GM10266 (cell line): Measurements from ENCODE around the gene ATP13A2.

Source experiments
- DNase-seq: peaks from one replicate; pipeline ENCODE4 v3.0.0; 2012; ENCODE audit errors: extremely low spot score
- TF ChIP-seq, protein P1 (sequence below): IDR thresholded peaks from 2 replicates; pipeline ENCODE4 v1.5.1; 2012; ENCODE audit warnings: mild to moderate bottlenecking, low read depth; ENCODE audit not compliant: control insufficient read depth, insufficient read depth; ENCODE audit errors: missing control alignments

ATP13A2 gene

DNA sequence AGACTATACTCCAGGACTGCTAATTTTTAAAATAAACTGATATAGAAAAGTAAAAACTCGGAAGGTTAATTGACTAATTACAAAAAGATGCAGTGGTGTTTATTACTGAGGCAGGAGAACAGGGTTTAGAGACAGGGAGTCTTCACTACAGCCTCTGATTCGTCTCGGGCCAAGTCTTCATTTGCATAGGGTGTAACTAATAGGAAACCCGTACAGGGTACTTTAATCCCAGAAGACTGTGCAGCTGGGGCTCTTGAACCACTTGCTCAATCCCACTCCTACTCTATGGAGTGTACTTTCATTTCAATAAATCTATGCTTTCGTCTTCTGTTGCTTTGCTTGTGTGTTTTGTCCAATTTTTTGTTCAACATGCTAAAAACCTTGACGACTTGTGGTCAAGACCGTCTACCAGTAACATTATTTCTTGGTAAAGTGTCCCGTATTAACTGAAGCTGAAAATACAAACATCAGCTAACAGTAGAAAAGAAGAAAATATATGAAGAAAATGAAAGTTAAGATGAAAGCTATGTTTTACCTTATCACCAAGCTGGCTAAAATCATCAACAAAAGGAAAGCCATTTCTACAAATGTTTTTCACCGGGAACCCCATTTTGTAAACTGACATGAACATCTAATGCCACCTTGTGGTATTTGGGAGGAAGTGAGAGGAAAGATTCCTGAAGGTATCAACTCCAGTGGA lies 34.1 kb upstream of the ATP13A2 start:
- DNase-seq = peak; percentile 36
- TF ChIP-seq, protein P1, sequence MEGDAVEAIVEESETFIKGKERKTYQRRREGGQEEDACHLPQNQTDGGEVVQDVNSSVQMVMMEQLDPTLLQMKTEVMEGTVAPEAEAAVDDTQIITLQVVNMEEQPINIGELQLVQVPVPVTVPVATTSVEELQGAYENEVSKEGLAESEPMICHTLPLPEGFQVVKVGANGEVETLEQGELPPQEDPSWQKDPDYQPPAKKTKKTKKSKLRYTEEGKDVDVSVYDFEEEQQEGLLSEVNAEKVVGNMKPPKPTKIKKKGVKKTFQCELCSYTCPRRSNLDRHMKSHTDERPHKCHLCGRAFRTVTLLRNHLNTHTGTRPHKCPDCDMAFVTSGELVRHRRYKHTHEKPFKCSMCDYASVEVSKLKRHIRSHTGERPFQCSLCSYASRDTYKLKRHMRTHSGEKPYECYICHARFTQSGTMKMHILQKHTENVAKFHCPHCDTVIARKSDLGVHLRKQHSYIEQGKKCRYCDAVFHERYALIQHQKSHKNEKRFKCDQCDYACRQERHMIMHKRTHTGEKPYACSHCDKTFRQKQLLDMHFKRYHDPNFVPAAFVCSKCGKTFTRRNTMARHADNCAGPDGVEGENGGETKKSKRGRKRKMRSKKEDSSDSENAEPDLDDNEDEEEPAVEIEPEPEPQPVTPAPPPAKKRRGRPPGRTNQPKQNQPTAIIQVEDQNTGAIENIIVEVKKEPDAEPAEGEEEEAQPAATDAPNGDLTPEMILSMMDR = peak; percentile 62

DNA sequence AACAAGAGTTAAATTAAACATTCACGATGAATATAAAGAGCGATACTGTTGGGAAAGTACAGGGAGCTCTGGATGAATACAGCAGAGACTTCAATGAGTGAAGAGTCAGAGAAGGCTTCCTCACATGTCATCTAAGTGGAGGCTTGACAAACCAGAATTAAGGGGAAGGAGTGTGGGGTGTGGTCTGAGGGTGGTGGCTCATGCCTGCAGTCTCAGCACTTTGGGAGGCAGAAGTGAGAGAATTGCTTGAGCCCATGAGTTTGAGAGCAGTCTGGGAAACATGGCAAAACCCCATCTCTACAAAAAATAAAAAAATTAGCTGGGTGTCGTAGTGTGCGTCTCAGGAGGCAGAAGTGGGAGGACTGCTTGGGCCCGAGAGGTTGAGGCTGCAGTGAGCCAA lies 33.4 kb upstream of the ATP13A2 start:
- TF ChIP-seq, protein P1 = no peak
- DNase-seq = no peak

GRCh38 chr1:17043676-17044075 lies 31.9 kb upstream of the ATP13A2 start:
- no peak for DNase-seq
- TF ChIP-seq, protein P1 = no peak

- DNase-seq = no peak
- TF ChIP-seq, protein P1 = no peak
Observed at GRCh38 chr1:17040135-17040534, 28.4 kb upstream of the ATP13A2 start.

GRCh38 chr1:17039522-17039921 lies 27.8 kb upstream of the ATP13A2 start:
- no peak for DNase-seq
- TF ChIP-seq, protein P1 = no peak

DNA sequence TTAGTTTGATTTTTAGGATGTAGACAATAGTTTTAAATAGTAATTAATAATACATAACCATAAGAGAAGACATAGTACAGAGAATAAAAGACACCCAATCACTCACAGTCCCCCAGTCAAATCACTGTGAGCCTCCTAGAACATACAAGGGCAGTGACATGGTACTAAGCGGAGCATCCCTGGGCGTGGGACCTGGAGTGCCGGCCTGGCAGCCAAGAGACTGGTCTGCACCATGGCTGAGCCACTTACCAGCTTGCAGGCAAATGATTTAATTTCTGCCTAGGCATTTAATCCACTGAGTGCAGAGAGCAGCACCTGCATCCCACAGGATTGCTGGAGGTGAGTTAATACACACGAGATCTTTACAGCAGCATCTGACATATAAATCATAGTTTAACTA lies 21.8 kb upstream of the ATP13A2 start:
- DNase-seq = no peak
- TF ChIP-seq, protein P1 = no peak

DNA sequence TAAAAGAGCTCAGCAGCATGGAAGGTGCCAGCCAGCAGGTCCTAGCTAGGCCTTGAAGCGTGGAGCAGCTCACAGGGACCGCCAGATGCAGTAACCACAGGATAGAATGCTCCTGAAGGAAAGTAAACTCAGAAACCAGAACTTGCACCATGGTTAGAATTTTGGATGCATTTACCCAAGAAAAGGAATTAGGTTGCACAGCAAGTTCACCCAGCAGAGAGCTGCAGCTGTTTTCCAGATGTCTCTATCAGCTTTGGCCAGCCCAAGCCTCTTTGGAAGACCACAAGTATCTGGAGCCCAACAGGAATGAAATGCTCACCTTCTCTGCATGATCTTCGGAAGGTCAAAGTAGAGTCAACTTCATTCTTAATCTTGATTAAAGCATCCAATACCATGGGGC lies 21.0 kb upstream of the ATP13A2 start:
- DNase-seq = no peak
- TF ChIP-seq, protein P1 = no peak
